GM23248 (cell line): ENCODE data around the gene SDR9C7.

ENCODE experiments used
- EZH2 ChIP-seq: fragments of 200-600 bp; sonication (generic); IDR thresholded peaks from 2 replicates; pipeline ENCODE4 v1.6.1; 2018; ENCODE audit warnings: antibody characterized with exemption, mild to moderate bottlenecking; ENCODE audit not compliant: insufficient read depth, poor library complexity, severe bottlenecking
- EZH2phosphoT487 ChIP-seq: fragments of 200-600 bp; sonication (generic); IDR thresholded peaks from 2 replicates; pipeline ENCODE4 v1.6.1; 2018; ENCODE audit warnings: antibody characterized with exemption, moderate library complexity, mild to moderate bottlenecking, low read depth; ENCODE audit not compliant: insufficient read depth

DNA sequence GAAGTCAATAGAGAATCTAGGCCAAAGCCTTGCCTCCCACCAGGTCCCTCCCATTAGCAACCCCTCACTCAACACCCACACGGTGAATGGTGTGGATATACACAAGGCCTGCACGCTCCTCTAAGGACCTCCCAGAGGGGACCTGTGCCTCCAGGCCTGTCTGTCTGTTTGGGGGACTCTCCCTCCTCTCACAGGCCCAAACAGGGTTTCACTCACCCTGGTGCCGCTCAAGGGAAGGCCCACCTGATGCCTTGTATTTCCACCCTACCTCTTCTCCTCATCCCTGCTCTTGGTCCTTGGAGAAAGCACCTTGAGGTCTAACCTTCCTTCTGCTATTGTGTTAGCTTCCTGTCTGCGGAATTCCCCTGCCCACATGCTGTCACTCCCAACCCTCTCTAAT, 4.4 kb downstream of the SDR9C7 start:
- TF ChIP-seq EZH2phosphoT487: no peak
- TF ChIP-seq EZH2: no peak
